PC-9 (cell line): ENCODE results near the gene FADS3. TPM values are rescaled to one million over a fixed set of nuclear protein-coding genes. Genes with fewer than 3 reads are reported as not detected.

Experiments used
- BruUV-seq: library from RNA; stranded (reverse); fragments of 400-500 nt; replicated peaks from 2 replicates; lab custom pipeline; 2021; lab: Mats Ljungman, UMichigan
- CTCF ChIA-PET: fragments of 300-600 bp; sonication (Branson Sonifier 250); formaldehyde crosslinking; loops from one replicate; lab custom pipeline; 2022; ENCODE audit warnings: antibody characterized with exemption; lab: Charles Lee
- POLR2A ChIA-PET: fragments of 300-600 bp; sonication (Branson Sonifier 250); formaldehyde crosslinking; loops from one replicate; lab custom pipeline; 2022; ENCODE audit warnings: antibody characterized with exemption; ENCODE audit not compliant: unreplicated experiment; lab: Charles Lee
- DNase-seq, 2 experiments: peaks; one replicate each; pipeline versions ENCODE4 v3.0.0 to v3.0.0-alpha.2; 2015 to 2022; ENCODE audit warnings: mixed read lengths in 1 of 2
- H2AFZ ChIP-seq: fragments of 200-600 bp; sonication (generic); 2 replicates; pipeline ENCODE4 v1.8.1; 2017; ENCODE audit warnings: antibody characterized with exemption
- H3F3A ChIP-seq: fragments of 200-600 bp; sonication (generic); 2 replicates; pipeline ENCODE4 v1.8.1; 2017; ENCODE audit warnings: antibody characterized with exemption, mild to moderate bottlenecking, low read depth; ENCODE audit not compliant: insufficient read depth
- H3K27ac ChIP-seq: fragments of 200-600 bp; sonication (generic); 2 replicates; pipeline ENCODE4 v1.6.1; 2016; ENCODE audit warnings: mixed run types
- H3K27me3 ChIP-seq: fragments of 200-600 bp; sonication (generic); 2 replicates; pipeline ENCODE4 v1.6.1; 2016; ENCODE audit warnings: low read depth, mixed run types; ENCODE audit not compliant: insufficient read depth
- H3K36me3 ChIP-seq: fragments of 200-600 bp; sonication (generic); 2 replicates; pipeline ENCODE4 v1.6.1; 2016; ENCODE audit warnings: low read depth, mixed run types
- H3K4me1 ChIP-seq: fragments of 200-600 bp; sonication (generic); replicated peaks from 2 replicates; pipeline ENCODE4 v1.6.1; 2016; ENCODE audit warnings: mixed run types; ENCODE audit not compliant: insufficient read depth
- H3K4me2 ChIP-seq: fragments of 200-600 bp; sonication (generic); 2 replicates; pipeline ENCODE4 v1.6.1; 2017; ENCODE audit warnings: mixed run types
- H3K4me3 ChIP-seq: fragments of 200-600 bp; sonication (generic); 2 replicates; pipeline ENCODE4 v1.6.1; 2016; ENCODE audit warnings: mixed run types
- H3K79me2 ChIP-seq: fragments of 200-600 bp; sonication (generic); 2 replicates; pipeline ENCODE4 v1.6.1; 2017; ENCODE audit warnings: low read depth, mixed run types
- H3K9me2 ChIP-seq: fragments of 200-600 bp; sonication (generic); 2 replicates; pipeline ENCODE4 v1.8.1; 2017; ENCODE audit warnings: mild to moderate bottlenecking; ENCODE audit not compliant: insufficient read depth
- H3K9me3 ChIP-seq: fragments of 200-600 bp; sonication (generic); 2 replicates; pipeline ENCODE4 v1.8.1; 2016; ENCODE audit warnings: low read depth; ENCODE audit not compliant: insufficient read depth
- H4K20me1 ChIP-seq: fragments of 200-600 bp; sonication (generic); 2 replicates; pipeline ENCODE4 v1.8.1; 2017; ENCODE audit not compliant: insufficient read depth
- CTCF ChIP-seq: fragments of 200-600 bp; sonication (generic); conservative IDR thresholded peaks from 2 replicates; pipeline ENCODE4 v1.6.1; 2017; ENCODE audit warnings: mixed run types, antibody characterized with exemption, mild to moderate bottlenecking, moderate library complexity
- EZH2 ChIP-seq: fragments of 200-600 bp; sonication (generic); IDR thresholded peaks from 2 replicates; pipeline ENCODE4 v1.8.0; 2017; ENCODE audit warnings: antibody characterized with exemption, low read depth
- intact Hi-C: fragments of 100-400 bp; cut with micrococcal nuclease; formaldehyde crosslinking; loops from one replicate; pipeline ENCODE4 v1.10.0; 2022; ENCODE audit not compliant: unreplicated experiment
- total RNA-seq: library from RNA; stranded (reverse); gene quantifications from 2 replicates; pipeline ENCODE4 v1.2.3, GENCODE V29; 2021

FADS3 gene
- total RNA-seq, 1 experiment from 2014 or later = 75.5 TPM

GRCh38 chr11:61868571-61869428, 22.5 kb downstream of the FADS3 start:
- no peak for TF ChIP-seq CTCF
- TF ChIP-seq EZH2 = no peak
- DNase-seq = no peak
- H3K4me3 ChIP-seq = no peak overlapping the region
- H3K4me2 ChIP-seq = no peak overlapping the region
- no peaks in the 10 kb centered on the region for H3K9me3 ChIP-seq
- no peaks in the 10 kb centered on the region for H3K79me2 ChIP-seq
- no peak overlapping the region for H2AFZ ChIP-seq
- intact Hi-C loops = loop anchor here (10.0 kb wide), 1 partner anchor 944 kb away; the partner anchor contains the start of gene TMEM132A
- H3K27me3 ChIP-seq = no peaks in the 10 kb centered on the region
- no peaks in the 10 kb centered on the region for H4K20me1 ChIP-seq
- no TSS peak for BruUV-seq
- no peaks in the 10 kb centered on the region for H3F3A ChIP-seq
- POLR2A ChIA-PET = interaction anchor here (0.6 kb wide), 1 partner anchor 19 kb away, joined by 3 read pairs; no protein-coding TSS in a partner anchor
- H3K4me1 ChIP-seq = 0 out of 2 replicates have a peak, but pooled peaks cover 3% of the 10 kb centered on the region
- H3K27ac ChIP-seq = no peak overlapping the region
- CTCF ChIA-PET = no interaction called here
- H3K9me2 ChIP-seq = no peaks in the 10 kb centered on the region
- no peaks in the 10 kb centered on the region for H3K36me3 ChIP-seq

GRCh38 chr11:61866958-61867343, 24.4 kb downstream of the FADS3 start:
- Histone ChIP-seq H3K4me3 (no peak overlapping the region), H3K36me3 (no peaks in the 10 kb centered on the region), H3K79me2 (no peaks in the 10 kb centered on the region), H3K4me2 (no peak overlapping the region), H3K9me2 (no peaks in the 10 kb centered on the region), H3F3A (no peaks in the 10 kb centered on the region), H3K27me3 (no peaks in the 10 kb centered on the region), H4K20me1 (no peaks in the 10 kb centered on the region), H3K9me3 (no peaks in the 10 kb centered on the region), H2AFZ (no peak overlapping the region), H3K4me1 (0 out of 2 replicates have a peak, but pooled peaks cover 3% of the 10 kb centered on the region), H3K27ac (no peak overlapping the region)
- no peak for TF ChIP-seq CTCF
- TF ChIP-seq EZH2 = no peak
- CTCF ChIA-PET = interaction anchor here (0.6 kb wide), 2 partner anchors 82 to 509 kb away, joined by 6 to 8 read pairs; no protein-coding TSS in a partner anchor
- no TSS peak for BruUV-seq
- POLR2A ChIA-PET = interaction anchor here (0.6 kb wide), 1 partner anchor 39 kb away, joined by 4 read pairs; the partner anchor contains the start of gene FADS2
- intact Hi-C loops = loop anchor here (10.0 kb wide), 1 partner anchor 942 kb away; the partner anchor contains the start of gene TMEM132A
- no peak for DNase-seq

- no peak overlapping the region for H3K4me3 ChIP-seq
- no peaks in the 10 kb centered on the region for H3K79me2 ChIP-seq
- no peaks in the 10 kb centered on the region for H3K27me3 ChIP-seq
- H3K9me3 ChIP-seq = no peaks in the 10 kb centered on the region
- H3K4me2 ChIP-seq = no peak overlapping the region
- no TSS peak for BruUV-seq
- no peak overlapping the region for H3K27ac ChIP-seq
- H3F3A ChIP-seq = no peaks in the 10 kb centered on the region
- H3K9me2 ChIP-seq = no peaks in the 10 kb centered on the region
- H2AFZ ChIP-seq = no peak overlapping the region
- CTCF ChIA-PET = no interaction called here
- TF ChIP-seq EZH2 (no peak), CTCF (no peak)
- H4K20me1 ChIP-seq = no peaks in the 10 kb centered on the region
- POLR2A ChIA-PET = interaction anchor here (0.6 kb wide), 1 partner anchor 38 kb away, joined by 4 read pairs; the partner anchor contains the start of gene FADS2
- intact Hi-C loops = loop anchor here (10.0 kb wide), 1 partner anchor 942 kb away; the partner anchor contains the start of gene TMEM132A
- H3K4me1 ChIP-seq = 0 out of 2 replicates have a peak, but pooled peaks cover 2% of the 10 kb centered on the region
- no peak for DNase-seq
- H3K36me3 ChIP-seq = no peaks in the 10 kb centered on the region
Measured at GRCh38 chr11:61866231-61866957, 25.0 kb downstream of the FADS3 start.
